K562 (cell line): ENCODE measurements around the gene REX1BD. TPM values are rescaled to one million over a fixed set of nuclear protein-coding genes. Genes with fewer than 3 reads are reported as not detected.

Experiments
- NCOA2 ChIP-seq, 2 experiments: fragments of 450-650 bp; IDR thresholded peaks; 2 replicates each; pipeline ENCODE4 v1.6.1; 2018; ENCODE audit warnings: mild to moderate bottlenecking in 2 of 2, moderate library complexity in 1 of 2; ENCODE audit not compliant: partially characterized antibody in 2 of 2
- NR2C2 ChIP-seq, 2 experiments: fragments of 200-800 bp in 1 of 2; sonication (Bioruptor generic) in 1 of 2; sonication (generic) in 1 of 2; formaldehyde crosslinking in 1 of 2; IDR thresholded peaks; 2 replicates each; pipeline versions ENCODE4 v1.6.1 to v1.8.0; 2016 to 2022; ENCODE audit warnings: mild to moderate bottlenecking in 1 of 2, missing compliant biosample characterization in 1 of 2, missing genetic modification characterization in 1 of 2, missing genetic modification reagents in 1 of 2
- SMARCA5 ChIP-seq: fragments of 450-650 bp; IDR thresholded peaks from 2 replicates; pipeline ENCODE4 v1.6.1; 2016
- SMARCE1 ChIP-seq: fragments of 450-650 bp; IDR thresholded peaks from 2 replicates; pipeline ENCODE4 v1.7.1; 2016; ENCODE audit warnings: mild to moderate bottlenecking
- polyA plus RNA-seq, 8 experiments: library from polyadenylated mRNA; depleted of rRNA in 4 of 8; stranded (reverse) in 5 of 8; unstranded in 3 of 8; fragments of >200 nt; fragmentation: Nextera tagmentation in 2 of 8; fragmentation: Illumina TruSeq in 1 of 8; extraction: Ambion mirVana in 2 of 8; extraction: Trizol in 1 of 8; gene quantifications; 2 replicates each; pipeline versions ENCODE4 v1.2.1 to v1.2.3, GENCODE V29; 2011 to 2014; ENCODE audit warnings: inconsistent platforms in 1 of 8, missing spikeins in 1 of 8
- total RNA-seq, 7 experiments: library from RNA; depleted of rRNA in 6 of 7; stranded (reverse); fragments of >200 nt in 6 of 7; fragmentation: Illumina TruSeq in 2 of 7; extraction: Trizol in 2 of 7; gene quantifications; 2 replicates each; pipeline versions ENCODE4 v1.2.1 to v1.2.3, GENCODE V29; 2011 to 2021; ENCODE audit warnings: low replicate concordance in 1 of 7
- TF ChIP-seq, protein P1 (sequence below): fragments of 450-650 bp; IDR thresholded peaks from 2 replicates; pipeline ENCODE4 v1.6.1; 2016; ENCODE audit warnings: low read depth
- TF ChIP-seq, protein P2 (sequence below): sonication (generic); formaldehyde crosslinking; IDR thresholded peaks from 2 replicates; pipeline ENCODE4 v1.8.0; 2023; ENCODE audit warnings: mild to moderate bottlenecking, missing genetic modification reagents

REX1BD gene
- total and polyA plus RNA-seq, 9 of the 15 experiments (the other 6 are each of a cell fraction or from before 2014, with no cell fraction given) = 1.9 to 136 (median 13.8) TPM

DNA sequence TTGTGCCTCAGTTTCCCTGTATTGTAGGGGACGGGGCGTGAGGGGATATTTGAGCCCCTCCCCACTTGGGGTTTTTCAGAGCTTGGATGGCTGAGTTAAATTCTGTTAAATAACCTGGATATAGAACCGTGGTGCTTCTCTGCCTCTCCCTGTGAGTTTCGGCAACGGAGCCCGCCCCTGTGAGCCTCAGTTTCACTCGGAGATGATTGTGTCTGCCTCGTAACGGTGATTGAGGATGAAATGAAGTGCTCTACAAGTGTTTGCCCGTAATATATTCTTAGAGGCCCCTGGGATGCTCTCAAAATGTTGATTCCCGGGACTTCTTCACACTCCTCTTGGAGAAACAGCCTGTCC is 30.4 kb upstream of the REX1BD start (continued):
- TF ChIP-seq, protein P1, sequence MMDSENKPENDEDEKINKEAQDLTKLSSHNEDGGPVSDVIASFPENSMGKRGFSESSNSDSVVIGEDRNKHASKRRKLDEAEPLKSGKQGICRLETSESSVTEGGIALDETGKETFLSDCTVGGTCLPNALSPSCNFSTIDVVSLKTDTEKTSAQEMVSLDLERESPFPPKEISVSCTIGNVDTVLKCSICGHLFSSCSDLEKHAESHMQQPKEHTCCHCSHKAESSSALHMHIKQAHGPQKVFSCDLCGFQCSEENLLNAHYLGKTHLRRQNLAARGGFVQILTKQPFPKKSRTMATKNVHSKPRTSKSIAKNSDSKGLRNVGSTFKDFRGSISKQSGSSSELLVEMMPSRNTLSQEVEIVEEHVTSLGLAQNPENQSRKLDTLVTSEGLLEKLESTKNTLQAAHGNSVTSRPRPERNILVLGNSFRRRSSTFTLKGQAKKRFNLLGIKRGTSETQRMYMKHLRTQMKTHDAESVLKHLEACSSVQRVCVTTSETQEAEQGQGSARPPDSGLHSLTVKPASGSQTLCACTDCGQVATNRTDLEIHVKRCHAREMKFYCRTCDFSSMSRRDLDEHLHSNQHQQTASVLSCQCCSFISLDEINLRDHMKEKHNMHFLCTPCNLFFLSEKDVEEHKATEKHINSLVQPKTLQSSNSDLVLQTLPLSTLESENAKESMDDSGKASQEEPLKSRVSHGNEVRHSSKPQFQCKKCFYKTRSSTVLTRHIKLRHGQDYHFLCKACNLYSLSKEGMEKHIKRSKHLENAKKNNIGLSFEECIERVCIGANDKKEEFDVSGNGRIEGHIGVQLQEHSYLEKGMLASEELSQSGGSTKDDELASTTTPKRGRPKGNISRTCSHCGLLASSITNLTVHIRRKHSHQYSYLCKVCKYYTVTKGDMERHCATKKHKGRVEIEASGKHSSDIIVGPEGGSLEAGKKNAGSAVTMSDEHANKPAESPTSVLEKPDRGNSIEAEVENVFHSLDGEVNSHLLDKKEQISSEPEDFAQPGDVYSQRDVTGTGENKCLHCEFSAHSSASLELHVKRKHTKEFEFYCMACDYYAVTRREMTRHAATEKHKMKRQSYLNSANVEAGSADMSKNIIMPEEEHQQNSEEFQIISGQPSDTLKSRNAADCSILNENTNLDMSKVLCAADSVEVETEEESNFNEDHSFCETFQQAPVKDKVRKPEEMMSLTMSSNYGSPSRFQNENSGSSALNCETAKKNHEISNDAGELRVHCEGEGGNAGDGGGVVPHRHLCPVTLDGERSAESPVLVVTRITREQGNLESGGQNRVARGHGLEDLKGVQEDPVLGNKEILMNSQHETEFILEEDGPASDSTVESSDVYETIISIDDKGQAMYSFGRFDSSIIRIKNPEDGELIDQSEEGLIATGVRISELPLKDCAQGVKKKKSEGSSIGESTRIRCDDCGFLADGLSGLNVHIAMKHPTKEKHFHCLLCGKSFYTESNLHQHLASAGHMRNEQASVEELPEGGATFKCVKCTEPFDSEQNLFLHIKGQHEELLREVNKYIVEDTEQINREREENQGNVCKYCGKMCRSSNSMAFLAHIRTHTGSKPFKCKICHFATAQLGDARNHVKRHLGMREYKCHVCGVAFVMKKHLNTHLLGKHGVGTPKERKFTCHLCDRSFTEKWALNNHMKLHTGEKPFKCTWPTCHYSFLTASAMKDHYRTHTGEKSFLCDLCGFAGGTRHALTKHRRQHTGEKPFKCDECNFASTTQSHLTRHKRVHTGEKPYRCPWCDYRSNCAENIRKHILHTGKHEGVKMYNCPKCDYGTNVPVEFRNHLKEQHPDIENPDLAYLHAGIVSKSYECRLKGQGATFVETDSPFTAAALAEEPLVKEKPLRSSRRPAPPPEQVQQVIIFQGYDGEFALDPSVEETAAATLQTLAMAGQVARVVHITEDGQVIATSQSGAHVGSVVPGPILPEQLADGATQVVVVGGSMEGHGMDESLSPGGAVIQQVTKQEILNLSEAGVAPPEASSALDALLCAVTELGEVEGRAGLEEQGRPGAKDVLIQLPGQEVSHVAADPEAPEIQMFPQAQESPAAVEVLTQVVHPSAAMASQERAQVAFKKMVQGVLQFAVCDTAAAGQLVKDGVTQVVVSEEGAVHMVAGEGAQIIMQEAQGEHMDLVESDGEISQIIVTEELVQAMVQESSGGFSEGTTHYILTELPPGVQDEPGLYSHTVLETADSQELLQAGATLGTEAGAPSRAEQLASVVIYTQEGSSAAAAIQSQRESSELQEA = no peak
- TF ChIP-seq NCOA2 (IDR thresholded peaks at IDR 0.05; ENCODE audit: partially characterized antibody in 2 of 2) (no peak), SMARCE1 (0 out of 2 replicates have a peak, but pooled peaks have one; percentile 16), SMARCA5 (0 out of 2 replicates have a peak, but pooled peaks have one; percentile 12), NR2C2 (CRISPR knock-in tag; IDR thresholded peaks at IDR 0.05) (no peak), NR2C2 (tag; IDR thresholded peaks at IDR 0.05) (peak; percentile 25)
- TF ChIP-seq, protein P2, sequence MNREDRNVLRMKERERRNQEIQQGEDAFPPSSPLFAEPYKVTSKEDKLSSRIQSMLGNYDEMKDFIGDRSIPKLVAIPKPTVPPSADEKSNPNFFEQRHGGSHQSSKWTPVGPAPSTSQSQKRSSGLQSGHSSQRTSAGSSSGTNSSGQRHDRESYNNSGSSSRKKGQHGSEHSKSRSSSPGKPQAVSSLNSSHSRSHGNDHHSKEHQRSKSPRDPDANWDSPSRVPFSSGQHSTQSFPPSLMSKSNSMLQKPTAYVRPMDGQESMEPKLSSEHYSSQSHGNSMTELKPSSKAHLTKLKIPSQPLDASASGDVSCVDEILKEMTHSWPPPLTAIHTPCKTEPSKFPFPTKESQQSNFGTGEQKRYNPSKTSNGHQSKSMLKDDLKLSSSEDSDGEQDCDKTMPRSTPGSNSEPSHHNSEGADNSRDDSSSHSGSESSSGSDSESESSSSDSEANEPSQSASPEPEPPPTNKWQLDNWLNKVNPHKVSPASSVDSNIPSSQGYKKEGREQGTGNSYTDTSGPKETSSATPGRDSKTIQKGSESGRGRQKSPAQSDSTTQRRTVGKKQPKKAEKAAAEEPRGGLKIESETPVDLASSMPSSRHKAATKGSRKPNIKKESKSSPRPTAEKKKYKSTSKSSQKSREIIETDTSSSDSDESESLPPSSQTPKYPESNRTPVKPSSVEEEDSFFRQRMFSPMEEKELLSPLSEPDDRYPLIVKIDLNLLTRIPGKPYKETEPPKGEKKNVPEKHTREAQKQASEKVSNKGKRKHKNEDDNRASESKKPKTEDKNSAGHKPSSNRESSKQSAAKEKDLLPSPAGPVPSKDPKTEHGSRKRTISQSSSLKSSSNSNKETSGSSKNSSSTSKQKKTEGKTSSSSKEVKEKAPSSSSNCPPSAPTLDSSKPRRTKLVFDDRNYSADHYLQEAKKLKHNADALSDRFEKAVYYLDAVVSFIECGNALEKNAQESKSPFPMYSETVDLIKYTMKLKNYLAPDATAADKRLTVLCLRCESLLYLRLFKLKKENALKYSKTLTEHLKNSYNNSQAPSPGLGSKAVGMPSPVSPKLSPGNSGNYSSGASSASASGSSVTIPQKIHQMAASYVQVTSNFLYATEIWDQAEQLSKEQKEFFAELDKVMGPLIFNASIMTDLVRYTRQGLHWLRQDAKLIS (CRISPR knock-in tag) = 0 out of 2 replicates have a peak, but pooled peaks have one; percentile 30
